GM12872 (cell line): ENCODE data around the gene C1orf52.
A peak's percentile ranks its signal among the peaks of the same experiment; 100 is the strongest.

ENCODE experiments used
- TF ChIP-seq, protein P1 (sequence below): IDR thresholded peaks from 3 replicates; pipeline ENCODE4 v1.5.1; 2011; ENCODE audit warnings: low read depth, mild to moderate bottlenecking, low read length, moderate library complexity; ENCODE audit not compliant: insufficient read depth

The C1orf52 gene

DNA sequence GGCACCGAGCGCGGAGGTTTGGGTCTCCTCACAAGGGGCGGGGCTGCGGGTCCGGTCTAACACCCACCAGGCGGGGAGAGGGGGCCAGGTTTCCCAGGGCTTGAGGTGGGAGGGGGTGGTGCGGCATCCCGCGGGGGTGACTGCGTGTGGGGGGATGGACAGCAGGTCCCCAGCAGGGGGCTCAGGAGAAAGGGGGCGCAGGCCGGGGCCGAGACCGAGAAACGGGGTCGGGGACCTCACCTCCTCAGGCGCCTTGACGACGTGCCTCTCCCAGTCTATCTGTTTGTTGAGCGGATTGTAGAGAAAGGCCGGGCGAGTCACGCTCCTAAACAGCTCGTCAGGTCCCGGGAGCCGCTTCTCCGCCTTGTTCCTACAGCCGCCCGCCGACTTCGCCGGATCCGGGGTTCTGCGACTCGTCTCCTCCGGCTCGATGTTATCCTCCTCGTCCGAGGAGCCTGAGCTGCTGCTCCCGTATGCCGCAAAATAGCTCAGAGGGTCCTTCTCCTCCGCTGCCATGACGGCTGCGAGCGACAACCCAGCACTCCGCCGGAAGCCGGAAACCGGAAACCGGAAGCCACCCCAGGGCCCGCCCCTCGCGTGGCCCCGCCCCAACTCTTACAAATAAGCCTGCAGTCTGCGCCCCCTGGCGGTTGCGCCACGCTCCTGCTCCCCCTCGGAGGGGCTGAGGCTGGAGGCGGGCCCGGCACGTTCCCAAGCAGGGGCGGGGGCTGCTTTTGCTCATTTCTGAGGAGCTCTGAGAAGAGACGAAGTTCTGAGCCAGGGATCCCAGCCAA lies at the start of gene C1orf52:
C1orf52 (minus strand) TSS at position 545 of the 794 bp plus-strand sequence; CDS start at position 516, 29 bp downstream.
- TF ChIP-seq, protein P1, sequence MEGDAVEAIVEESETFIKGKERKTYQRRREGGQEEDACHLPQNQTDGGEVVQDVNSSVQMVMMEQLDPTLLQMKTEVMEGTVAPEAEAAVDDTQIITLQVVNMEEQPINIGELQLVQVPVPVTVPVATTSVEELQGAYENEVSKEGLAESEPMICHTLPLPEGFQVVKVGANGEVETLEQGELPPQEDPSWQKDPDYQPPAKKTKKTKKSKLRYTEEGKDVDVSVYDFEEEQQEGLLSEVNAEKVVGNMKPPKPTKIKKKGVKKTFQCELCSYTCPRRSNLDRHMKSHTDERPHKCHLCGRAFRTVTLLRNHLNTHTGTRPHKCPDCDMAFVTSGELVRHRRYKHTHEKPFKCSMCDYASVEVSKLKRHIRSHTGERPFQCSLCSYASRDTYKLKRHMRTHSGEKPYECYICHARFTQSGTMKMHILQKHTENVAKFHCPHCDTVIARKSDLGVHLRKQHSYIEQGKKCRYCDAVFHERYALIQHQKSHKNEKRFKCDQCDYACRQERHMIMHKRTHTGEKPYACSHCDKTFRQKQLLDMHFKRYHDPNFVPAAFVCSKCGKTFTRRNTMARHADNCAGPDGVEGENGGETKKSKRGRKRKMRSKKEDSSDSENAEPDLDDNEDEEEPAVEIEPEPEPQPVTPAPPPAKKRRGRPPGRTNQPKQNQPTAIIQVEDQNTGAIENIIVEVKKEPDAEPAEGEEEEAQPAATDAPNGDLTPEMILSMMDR = peak; percentile 89

- TF ChIP-seq, protein P1 = no peak
Measured at GRCh38 chr1:85308833-85309350, 49.4 kb upstream of the C1orf52 start.

GRCh38 chr1:85307987-85308832 lies 48.7 kb upstream of the C1orf52 start:
- TF ChIP-seq, protein P1 = peak; percentile 88

- TF ChIP-seq, protein P1 = no peak
Measured at GRCh38 chr1:85306236-85306635, 46.8 kb upstream of the C1orf52 start.

DNA sequence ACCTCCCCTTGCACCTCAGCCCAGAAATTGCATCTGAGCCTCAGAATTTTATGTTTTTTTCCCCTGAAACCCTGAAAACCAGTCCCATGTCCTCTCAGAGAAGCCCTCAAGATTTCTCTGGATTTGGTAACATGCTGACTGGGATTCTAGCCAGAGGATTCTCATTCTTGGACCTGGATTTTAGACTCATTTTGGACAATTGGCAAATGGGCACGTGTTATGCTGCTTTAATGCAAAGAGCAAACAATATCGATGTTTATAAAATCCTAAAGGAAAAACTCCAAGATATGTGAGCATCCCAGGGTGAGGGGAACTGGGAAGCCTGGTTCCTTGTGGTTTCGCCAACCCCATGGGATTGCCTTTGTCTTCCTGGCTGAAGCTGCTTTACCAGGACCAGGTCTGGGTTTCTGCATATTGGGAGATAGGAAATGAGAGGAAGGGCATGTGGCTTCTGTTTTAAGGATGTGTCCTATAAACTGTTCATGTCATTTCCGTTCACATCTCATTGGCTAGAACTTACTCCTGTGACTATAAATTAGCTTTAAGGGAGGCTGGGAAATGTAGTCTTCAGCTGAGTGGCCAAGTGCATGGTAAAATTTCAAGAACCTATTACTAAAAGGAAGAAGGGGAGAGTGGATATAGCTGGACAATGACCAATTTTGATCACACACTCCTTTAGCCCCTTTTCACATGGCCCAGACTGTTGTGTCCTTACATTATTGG lies 44.1 kb upstream of the C1orf52 start:
- TF ChIP-seq, protein P1 = no peak

GRCh38 chr1:85300140-85300539 lies 40.7 kb upstream of the C1orf52 start:
- TF ChIP-seq, protein P1 = no peak
